GM23338 (cell line): ENCODE measurements around the gene KAZN. TPM values are rescaled to one million over a fixed set of nuclear protein-coding genes. Genes with fewer than 3 reads are reported as not detected.

Experiments used
- ATAC-seq: fragments of 200-7000 bp; cut with Tn5 transposase; 3 replicates; pipeline ENCODE4 v1.9.1; 2020
- DNase-seq: peaks from one replicate; pipeline ENCODE4 v3.0.0-alpha.2; 2015; ENCODE audit warnings: low spot score
- H2AFZ ChIP-seq: fragments of 200-600 bp; sonication (generic); 2 replicates; pipeline ENCODE4 v1.8.0; 2016; ENCODE audit warnings: antibody characterized with exemption, mild to moderate bottlenecking, moderate library complexity
- H3F3A ChIP-seq: fragments of 200-600 bp; sonication (generic); replicated peaks from 2 replicates; pipeline ENCODE4 v1.8.0; 2017; ENCODE audit warnings: antibody characterized with exemption, mixed run types, low read depth
- H3K27ac ChIP-seq: fragments of 200-600 bp; sonication (generic); 2 replicates; pipeline ENCODE4 v1.6.1; 2016; ENCODE audit warnings: low read depth
- H3K27me3 ChIP-seq: fragments of 200-600 bp; sonication (generic); 2 replicates; pipeline ENCODE4 v1.8.0; 2016; ENCODE audit warnings: mild to moderate bottlenecking, mixed run types, moderate library complexity; ENCODE audit not compliant: insufficient read depth
- H3K36me3 ChIP-seq: fragments of 200-600 bp; sonication (generic); 2 replicates; pipeline ENCODE4 v1.8.0; 2016; ENCODE audit warnings: mild to moderate bottlenecking; ENCODE audit not compliant: insufficient read depth
- H3K4me1 ChIP-seq: fragments of 200-600 bp; sonication (generic); 2 replicates; pipeline ENCODE4 v1.8.0; 2016; ENCODE audit warnings: mild to moderate bottlenecking, moderate library complexity; ENCODE audit not compliant: insufficient read depth
- H3K4me2 ChIP-seq: fragments of 200-600 bp; sonication (generic); 2 replicates; pipeline ENCODE4 v1.7.1; 2017; ENCODE audit warnings: mixed run types
- H3K4me3 ChIP-seq: fragments of 200-600 bp; sonication (generic); 2 replicates; pipeline ENCODE4 v1.6.1; 2016; ENCODE audit warnings: mixed run types
- H3K79me2 ChIP-seq: fragments of 200-600 bp; sonication (generic); replicated peaks from 2 replicates; pipeline ENCODE4 v1.8.0; 2017; ENCODE audit warnings: mild to moderate bottlenecking; ENCODE audit not compliant: insufficient read depth
- H3K9me2 ChIP-seq: fragments of 200-600 bp; sonication (generic); 2 replicates; pipeline ENCODE4 v1.8.0; 2017; ENCODE audit not compliant: insufficient read depth
- H4K20me1 ChIP-seq: fragments of 200-600 bp; sonication (generic); replicated peaks from 2 replicates; pipeline ENCODE4 v1.8.0; 2017; ENCODE audit warnings: mild to moderate bottlenecking; ENCODE audit not compliant: insufficient read depth
- H3K27ac Mint-ChIP-seq: 2 replicates; pipeline ENCODE4 v1.8.0; 2020; ENCODE audit warnings: inconsistent platforms, mild to moderate bottlenecking, moderate library complexity, mixed read lengths
- H3K27me3 Mint-ChIP-seq: 3 replicates; pipeline ENCODE4 v1.8.0; 2022; ENCODE audit warnings: low read depth, mild to moderate bottlenecking, moderate library complexity, mixed read lengths, inconsistent platforms; ENCODE audit not compliant: insufficient read depth, poor library complexity
- H3K36me3 Mint-ChIP-seq: 3 replicates; pipeline ENCODE4 v1.8.0; 2021; ENCODE audit warnings: low read depth, mild to moderate bottlenecking, inconsistent platforms, moderate library complexity, mixed read lengths
- H3K4me1 Mint-ChIP-seq: 3 replicates; pipeline ENCODE4 v1.8.0; 2020; ENCODE audit warnings: mild to moderate bottlenecking, inconsistent platforms, mixed read lengths
- H3K4me3 Mint-ChIP-seq: 3 replicates; pipeline ENCODE4 v1.8.0; 2021; ENCODE audit warnings: moderate library complexity, mild to moderate bottlenecking, inconsistent platforms, mixed read lengths
- H3K9me3 Mint-ChIP-seq: 3 replicates; pipeline ENCODE4 v1.8.0; 2020; ENCODE audit warnings: moderate library complexity, mild to moderate bottlenecking, inconsistent platforms, mixed read lengths
- CREB1 ChIP-seq: fragments of 250-450 bp; sonication (Bioruptor Pico); IDR thresholded peaks from 2 replicates; pipeline ENCODE4 v1.5.0; 2020; ENCODE audit warnings: low read depth, mild to moderate bottlenecking, moderate library complexity
- EZH2 ChIP-seq: fragments of 200-600 bp; sonication (generic); IDR thresholded peaks from one replicate; pipeline ENCODE4 v1.8.0; 2017; ENCODE audit warnings: antibody characterized with exemption, mild to moderate bottlenecking, low read depth; ENCODE audit not compliant: unreplicated experiment
- EZH2phosphoT487 ChIP-seq: fragments of 200-600 bp; sonication (generic); IDR thresholded peaks from one replicate; pipeline ENCODE4 v1.8.1; 2018; ENCODE audit warnings: antibody characterized with exemption; ENCODE audit not compliant: unreplicated experiment
- JUNB ChIP-seq: IDR thresholded peaks from one replicate; pipeline ENCODE4 v1.6.1; 2016; ENCODE audit warnings: antibody characterized with exemption; ENCODE audit not compliant: unreplicated experiment
- NANOG ChIP-seq: IDR thresholded peaks from 2 replicates; pipeline ENCODE4 v1.6.1; 2016; ENCODE audit warnings: antibody characterized with exemption, borderline replicate concordance
- POLR2AphosphoS5 ChIP-seq: IDR thresholded peaks from 2 replicates; pipeline ENCODE4 v1.6.1; 2016; ENCODE audit warnings: antibody characterized with exemption, low read depth
- ZNF114 ChIP-seq: fragments of 250-450 bp; sonication (Bioruptor Pico); IDR thresholded peaks from 2 replicates; pipeline ENCODE4 v1.5.0; 2020; ENCODE audit warnings: mild to moderate bottlenecking, moderate library complexity
- ZNF331 ChIP-seq: fragments of 250-450 bp; sonication (Bioruptor Pico); IDR thresholded peaks from 2 replicates; pipeline ENCODE4 v1.5.0; 2020; ENCODE audit warnings: low read depth, mild to moderate bottlenecking, moderate library complexity
- polyA plus RNA-seq: library from polyadenylated mRNA; unstranded; fragments of >200 nt; fragmentation: Nextera tagmentation; extraction: Ambion mirVana; gene quantifications from 2 replicates; pipeline ENCODE4 v1.2.1, GENCODE V29; 2016
- total RNA-seq: library from RNA; depleted of rRNA; stranded (reverse); fragments of >200 nt; shearing (Covaris generic); gene quantifications from 2 replicates; pipeline ENCODE4 v1.2.3, GENCODE V29; 2014
- TF ChIP-seq, protein P1 (sequence below): fragments of 250-450 bp; sonication (Bioruptor Pico); IDR thresholded peaks from 2 replicates; pipeline ENCODE4 v1.5.0; 2020; ENCODE audit warnings: mild to moderate bottlenecking, moderate library complexity
- TF ChIP-seq, protein P2 (sequence below): IDR thresholded peaks from one replicate; pipeline ENCODE4 v1.6.1; 2018; ENCODE audit warnings: antibody characterized with exemption; ENCODE audit not compliant: unreplicated experiment
- TF ChIP-seq, protein P3 (sequence below): IDR thresholded peaks from 2 replicates; pipeline ENCODE4 v1.6.1; 2016; ENCODE audit warnings: antibody characterized with exemption
- TF ChIP-seq, protein P4 (sequence below), 2 experiments: fragments of 200-600 bp in 1 of 2; sonication (generic) in 1 of 2; conservative IDR thresholded peaks; 2 replicates each; pipeline versions ENCODE4 v1.5.1 to v1.6.1; 2016 to 2017; ENCODE audit warnings: antibody characterized with exemption in 2 of 2, low read depth in 2 of 2, mild to moderate bottlenecking in 2 of 2, moderate library complexity in 1 of 2

KAZN gene
- total and polyA plus RNA-seq, 2 experiments from 2014 or later, result 9.9 to 15.0 TPM

DNA sequence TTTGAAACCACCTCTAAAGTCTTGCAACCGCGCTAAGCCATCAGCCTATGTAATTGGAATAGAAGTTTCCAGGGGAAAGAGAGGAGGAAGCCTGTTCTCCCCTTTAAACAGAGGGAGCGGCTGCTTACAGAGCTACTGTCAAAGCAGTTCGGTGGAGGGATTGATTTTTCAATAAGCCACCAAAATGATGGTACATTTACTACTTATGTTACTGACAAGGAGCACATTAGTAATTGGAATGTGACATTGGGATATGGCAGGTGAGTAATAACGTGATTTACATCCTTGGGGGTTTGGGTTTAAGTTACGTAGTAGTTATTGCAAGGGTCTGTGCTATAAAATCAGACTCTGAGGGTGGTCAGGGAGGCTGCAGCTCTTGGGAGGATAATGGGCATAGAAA, 257.3 kb downstream of the KAZN start (continued):
- TF ChIP-seq, protein P1, sequence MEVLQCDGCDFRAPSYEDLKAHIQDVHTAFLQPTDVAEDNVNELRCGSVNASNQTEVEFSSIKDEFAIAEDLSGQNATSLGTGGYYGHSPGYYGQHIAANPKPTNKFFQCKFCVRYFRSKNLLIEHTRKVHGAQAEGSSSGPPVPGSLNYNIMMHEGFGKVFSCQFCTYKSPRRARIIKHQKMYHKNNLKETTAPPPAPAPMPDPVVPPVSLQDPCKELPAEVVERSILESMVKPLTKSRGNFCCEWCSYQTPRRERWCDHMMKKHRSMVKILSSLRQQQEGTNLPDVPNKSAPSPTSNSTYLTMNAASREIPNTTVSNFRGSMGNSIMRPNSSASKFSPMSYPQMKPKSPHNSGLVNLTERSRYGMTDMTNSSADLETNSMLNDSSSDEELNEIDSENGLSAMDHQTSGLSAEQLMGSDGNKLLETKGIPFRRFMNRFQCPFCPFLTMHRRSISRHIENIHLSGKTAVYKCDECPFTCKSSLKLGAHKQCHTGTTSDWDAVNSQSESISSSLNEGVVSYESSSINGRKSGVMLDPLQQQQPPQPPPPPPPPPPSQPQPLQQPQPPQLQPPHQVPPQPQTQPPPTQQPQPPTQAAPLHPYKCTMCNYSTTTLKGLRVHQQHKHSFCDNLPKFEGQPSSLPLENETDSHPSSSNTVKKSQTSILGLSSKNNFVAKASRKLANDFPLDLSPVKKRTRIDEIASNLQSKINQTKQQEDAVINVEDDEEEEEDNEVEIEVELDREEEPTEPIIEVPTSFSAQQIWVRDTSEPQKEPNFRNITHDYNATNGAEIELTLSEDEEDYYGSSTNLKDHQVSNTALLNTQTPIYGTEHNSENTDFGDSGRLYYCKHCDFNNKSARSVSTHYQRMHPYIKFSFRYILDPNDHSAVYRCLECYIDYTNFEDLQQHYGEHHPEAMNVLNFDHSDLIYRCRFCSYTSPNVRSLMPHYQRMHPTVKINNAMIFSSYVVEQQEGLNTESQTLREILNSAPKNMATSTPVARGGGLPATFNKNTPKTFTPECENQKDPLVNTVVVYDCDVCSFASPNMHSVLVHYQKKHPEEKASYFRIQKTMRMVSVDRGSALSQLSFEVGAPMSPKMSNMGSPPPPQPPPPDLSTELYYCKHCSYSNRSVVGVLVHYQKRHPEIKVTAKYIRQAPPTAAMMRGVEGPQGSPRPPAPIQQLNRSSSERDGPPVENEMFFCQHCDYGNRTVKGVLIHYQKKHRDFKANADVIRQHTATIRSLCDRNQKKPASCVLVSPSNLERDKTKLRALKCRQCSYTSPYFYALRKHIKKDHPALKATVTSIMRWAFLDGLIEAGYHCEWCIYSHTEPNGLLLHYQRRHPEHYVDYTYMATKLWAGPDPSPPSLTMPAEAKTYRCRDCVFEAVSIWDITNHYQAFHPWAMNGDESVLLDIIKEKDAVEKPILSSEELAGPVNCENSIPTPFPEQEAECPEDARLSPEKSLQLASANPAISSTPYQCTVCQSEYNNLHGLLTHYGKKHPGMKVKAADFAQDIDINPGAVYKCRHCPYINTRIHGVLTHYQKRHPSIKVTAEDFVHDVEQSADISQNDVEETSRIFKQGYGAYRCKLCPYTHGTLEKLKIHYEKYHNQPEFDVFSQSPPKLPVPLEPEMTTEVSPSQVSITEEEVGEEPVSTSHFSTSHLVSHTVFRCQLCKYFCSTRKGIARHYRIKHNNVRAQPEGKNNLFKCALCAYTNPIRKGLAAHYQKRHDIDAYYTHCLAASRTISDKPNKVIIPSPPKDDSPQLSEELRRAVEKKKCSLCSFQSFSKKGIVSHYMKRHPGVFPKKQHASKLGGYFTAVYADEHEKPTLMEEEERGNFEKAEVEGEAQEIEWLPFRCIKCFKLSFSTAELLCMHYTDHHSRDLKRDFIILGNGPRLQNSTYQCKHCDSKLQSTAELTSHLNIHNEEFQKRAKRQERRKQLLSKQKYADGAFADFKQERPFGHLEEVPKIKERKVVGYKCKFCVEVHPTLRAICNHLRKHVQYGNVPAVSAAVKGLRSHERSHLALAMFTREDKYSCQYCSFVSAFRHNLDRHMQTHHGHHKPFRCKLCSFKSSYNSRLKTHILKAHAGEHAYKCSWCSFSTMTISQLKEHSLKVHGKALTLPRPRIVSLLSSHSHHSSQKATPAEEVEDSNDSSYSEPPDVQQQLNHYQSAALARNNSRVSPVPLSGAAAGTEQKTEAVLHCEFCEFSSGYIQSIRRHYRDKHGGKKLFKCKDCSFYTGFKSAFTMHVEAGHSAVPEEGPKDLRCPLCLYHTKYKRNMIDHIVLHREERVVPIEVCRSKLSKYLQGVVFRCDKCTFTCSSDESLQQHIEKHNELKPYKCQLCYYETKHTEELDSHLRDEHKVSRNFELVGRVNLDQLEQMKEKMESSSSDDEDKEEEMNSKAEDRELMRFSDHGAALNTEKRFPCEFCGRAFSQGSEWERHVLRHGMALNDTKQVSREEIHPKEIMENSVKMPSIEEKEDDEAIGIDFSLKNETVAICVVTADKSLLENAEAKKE (CRISPR knock-in tag), result no peak
- TF ChIP-seq ZNF331 (CRISPR knock-in tag), result no peak

DNA sequence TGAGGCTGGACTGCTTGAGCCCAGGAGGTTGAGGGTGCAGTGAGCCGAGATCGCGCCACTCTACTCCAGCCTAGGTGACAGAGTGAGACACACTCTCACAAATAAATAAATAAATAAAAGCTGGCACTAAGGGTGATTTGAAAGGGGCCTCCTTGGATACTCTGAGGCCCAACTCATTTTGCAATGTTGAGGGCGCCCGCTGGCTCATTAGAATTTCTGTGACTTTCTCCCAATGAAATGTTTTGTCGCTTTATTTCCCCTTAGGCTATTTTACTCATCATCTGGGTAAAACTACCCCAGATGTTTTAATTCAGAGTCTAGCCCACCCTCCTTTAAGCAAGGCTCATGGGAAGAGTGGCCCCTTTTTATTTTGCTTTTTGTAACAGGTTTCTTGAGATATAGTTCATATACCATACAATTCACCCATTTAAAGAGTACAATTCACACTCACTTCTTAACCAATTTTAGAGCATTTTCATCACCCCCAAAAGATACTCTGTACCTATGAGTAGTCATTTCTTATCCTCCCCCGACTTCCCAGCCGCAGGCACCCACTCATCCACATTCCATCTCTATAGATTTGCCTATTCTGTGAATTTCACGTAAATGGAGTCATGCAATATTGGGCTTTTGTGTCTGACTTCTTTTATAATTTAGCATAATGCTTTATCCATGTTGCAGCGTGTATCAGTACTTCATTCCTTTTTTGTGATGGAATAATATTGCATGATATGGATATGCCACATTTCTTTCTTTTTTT, 259.1 kb downstream of the KAZN start:
- Histone ChIP-seq H3K9me2 (no peaks in the 10 kb centered on the region), H3K4me1 (no peaks in the 10 kb centered on the region; the same call in 1 of the 2 replicates), H3K4me2 (0 out of 2 replicates have a peak overlapping the region, but pooled peaks have one; percentile 35), H3K36me3 (no peaks in the 10 kb centered on the region), H4K20me1 (no peaks in the 10 kb centered on the region), H3K27ac (no peak overlapping the region), H2AFZ (no peak overlapping the region), H3K79me2 (no peaks in the 10 kb centered on the region), H3F3A (no peaks in the 10 kb centered on the region), H3K27me3 (no peaks in the 10 kb centered on the region), H3K4me3 (no peak overlapping the region)
- DNase-seq, result no peak
- no peaks in the 10 kb centered on the region for H3K27me3 Mint-ChIP-seq
- H3K9me3 Mint-ChIP-seq, result no peaks in the 10 kb centered on the region
- H3K36me3 Mint-ChIP-seq, result no peaks in the 10 kb centered on the region
- H3K27ac Mint-ChIP-seq, result no peak overlapping the region
- H3K4me3 Mint-ChIP-seq, result no peak overlapping the region
- ATAC-seq, result no peak
- peaks cover 16% of the 10 kb centered on the region for H3K4me1 Mint-ChIP-seq
- no peak for TF ChIP-seq ZNF114
- TF ChIP-seq, protein P2, sequence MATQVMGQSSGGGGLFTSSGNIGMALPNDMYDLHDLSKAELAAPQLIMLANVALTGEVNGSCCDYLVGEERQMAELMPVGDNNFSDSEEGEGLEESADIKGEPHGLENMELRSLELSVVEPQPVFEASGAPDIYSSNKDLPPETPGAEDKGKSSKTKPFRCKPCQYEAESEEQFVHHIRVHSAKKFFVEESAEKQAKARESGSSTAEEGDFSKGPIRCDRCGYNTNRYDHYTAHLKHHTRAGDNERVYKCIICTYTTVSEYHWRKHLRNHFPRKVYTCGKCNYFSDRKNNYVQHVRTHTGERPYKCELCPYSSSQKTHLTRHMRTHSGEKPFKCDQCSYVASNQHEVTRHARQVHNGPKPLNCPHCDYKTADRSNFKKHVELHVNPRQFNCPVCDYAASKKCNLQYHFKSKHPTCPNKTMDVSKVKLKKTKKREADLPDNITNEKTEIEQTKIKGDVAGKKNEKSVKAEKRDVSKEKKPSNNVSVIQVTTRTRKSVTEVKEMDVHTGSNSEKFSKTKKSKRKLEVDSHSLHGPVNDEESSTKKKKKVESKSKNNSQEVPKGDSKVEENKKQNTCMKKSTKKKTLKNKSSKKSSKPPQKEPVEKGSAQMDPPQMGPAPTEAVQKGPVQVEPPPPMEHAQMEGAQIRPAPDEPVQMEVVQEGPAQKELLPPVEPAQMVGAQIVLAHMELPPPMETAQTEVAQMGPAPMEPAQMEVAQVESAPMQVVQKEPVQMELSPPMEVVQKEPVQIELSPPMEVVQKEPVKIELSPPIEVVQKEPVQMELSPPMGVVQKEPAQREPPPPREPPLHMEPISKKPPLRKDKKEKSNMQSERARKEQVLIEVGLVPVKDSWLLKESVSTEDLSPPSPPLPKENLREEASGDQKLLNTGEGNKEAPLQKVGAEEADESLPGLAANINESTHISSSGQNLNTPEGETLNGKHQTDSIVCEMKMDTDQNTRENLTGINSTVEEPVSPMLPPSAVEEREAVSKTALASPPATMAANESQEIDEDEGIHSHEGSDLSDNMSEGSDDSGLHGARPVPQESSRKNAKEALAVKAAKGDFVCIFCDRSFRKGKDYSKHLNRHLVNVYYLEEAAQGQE, result no peak
- TF ChIP-seq EZH2phosphoT487, result no peak
- TF ChIP-seq, protein P3, sequence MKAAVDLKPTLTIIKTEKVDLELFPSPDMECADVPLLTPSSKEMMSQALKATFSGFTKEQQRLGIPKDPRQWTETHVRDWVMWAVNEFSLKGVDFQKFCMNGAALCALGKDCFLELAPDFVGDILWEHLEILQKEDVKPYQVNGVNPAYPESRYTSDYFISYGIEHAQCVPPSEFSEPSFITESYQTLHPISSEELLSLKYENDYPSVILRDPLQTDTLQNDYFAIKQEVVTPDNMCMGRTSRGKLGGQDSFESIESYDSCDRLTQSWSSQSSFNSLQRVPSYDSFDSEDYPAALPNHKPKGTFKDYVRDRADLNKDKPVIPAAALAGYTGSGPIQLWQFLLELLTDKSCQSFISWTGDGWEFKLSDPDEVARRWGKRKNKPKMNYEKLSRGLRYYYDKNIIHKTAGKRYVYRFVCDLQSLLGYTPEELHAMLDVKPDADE, result no peak
- TF ChIP-seq, protein P4, sequence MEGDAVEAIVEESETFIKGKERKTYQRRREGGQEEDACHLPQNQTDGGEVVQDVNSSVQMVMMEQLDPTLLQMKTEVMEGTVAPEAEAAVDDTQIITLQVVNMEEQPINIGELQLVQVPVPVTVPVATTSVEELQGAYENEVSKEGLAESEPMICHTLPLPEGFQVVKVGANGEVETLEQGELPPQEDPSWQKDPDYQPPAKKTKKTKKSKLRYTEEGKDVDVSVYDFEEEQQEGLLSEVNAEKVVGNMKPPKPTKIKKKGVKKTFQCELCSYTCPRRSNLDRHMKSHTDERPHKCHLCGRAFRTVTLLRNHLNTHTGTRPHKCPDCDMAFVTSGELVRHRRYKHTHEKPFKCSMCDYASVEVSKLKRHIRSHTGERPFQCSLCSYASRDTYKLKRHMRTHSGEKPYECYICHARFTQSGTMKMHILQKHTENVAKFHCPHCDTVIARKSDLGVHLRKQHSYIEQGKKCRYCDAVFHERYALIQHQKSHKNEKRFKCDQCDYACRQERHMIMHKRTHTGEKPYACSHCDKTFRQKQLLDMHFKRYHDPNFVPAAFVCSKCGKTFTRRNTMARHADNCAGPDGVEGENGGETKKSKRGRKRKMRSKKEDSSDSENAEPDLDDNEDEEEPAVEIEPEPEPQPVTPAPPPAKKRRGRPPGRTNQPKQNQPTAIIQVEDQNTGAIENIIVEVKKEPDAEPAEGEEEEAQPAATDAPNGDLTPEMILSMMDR (conservative IDR thresholded peaks at IDR 0.05; ENCODE audit: low read depth in 2 of 2), result no peak
- no peak for TF ChIP-seq CREB1 (CRISPR knock-in tag)
- TF ChIP-seq ZNF331 (CRISPR knock-in tag), result no peak
- no peak for TF ChIP-seq POLR2AphosphoS5
- no peak for TF ChIP-seq JUNB
- no peak for TF ChIP-seq NANOG
- no peak for TF ChIP-seq EZH2
